Mucosa of rectum (tissue), 2 donors: ENCODE measurements around the gene SS18.
A peak's percentile ranks its signal among the peaks of the same experiment; 100 is the strongest.

Source experiments
- H3K27ac ChIP-seq, 2 donors: one replicate each; pipeline ENCODE4 v1.7.0; 2013; ENCODE audit warnings: inconsistent platforms in 2 of 2, low read depth in 2 of 2, low read length in 2 of 2
- H3K27me3 ChIP-seq, 2 donors: one replicate each; pipeline ENCODE4 v1.7.0; 2013; ENCODE audit warnings: low read length in 2 of 2; ENCODE audit not compliant: control insufficient read depth in 2 of 2, insufficient read depth in 2 of 2
- H3K36me3 ChIP-seq, 2 donors: one replicate each; pipeline ENCODE4 v1.7.0; 2013; ENCODE audit warnings: low read length in 2 of 2; ENCODE audit not compliant: control insufficient read depth in 2 of 2, insufficient read depth in 2 of 2
- H3K4me1 ChIP-seq, 2 donors: one replicate each; pipeline ENCODE4 v1.7.0; 2013; ENCODE audit warnings: low read length in 2 of 2, mild to moderate bottlenecking in 1 of 2; ENCODE audit not compliant: control insufficient read depth in 2 of 2, insufficient read depth in 2 of 2
- H3K4me3 ChIP-seq, 2 donors: one replicate each; pipeline ENCODE4 v1.7.0; 2013; ENCODE audit warnings: low read length in 2 of 2
- H3K9ac ChIP-seq, 2 donors: one replicate each; pipeline ENCODE4 v1.7.0; 2013; ENCODE audit warnings: low read length in 2 of 2, low read depth in 1 of 2, mild to moderate bottlenecking in 1 of 2
- H3K9me3 ChIP-seq, 2 donors: one replicate each; pipeline ENCODE4 v1.7.0; 2013; ENCODE audit warnings: low read length in 2 of 2; ENCODE audit not compliant: control insufficient read depth in 2 of 2
- donor health status: healthy.
- donor health status: Normal muscosa, but diverticular disease.

SS18 gene

DNA sequence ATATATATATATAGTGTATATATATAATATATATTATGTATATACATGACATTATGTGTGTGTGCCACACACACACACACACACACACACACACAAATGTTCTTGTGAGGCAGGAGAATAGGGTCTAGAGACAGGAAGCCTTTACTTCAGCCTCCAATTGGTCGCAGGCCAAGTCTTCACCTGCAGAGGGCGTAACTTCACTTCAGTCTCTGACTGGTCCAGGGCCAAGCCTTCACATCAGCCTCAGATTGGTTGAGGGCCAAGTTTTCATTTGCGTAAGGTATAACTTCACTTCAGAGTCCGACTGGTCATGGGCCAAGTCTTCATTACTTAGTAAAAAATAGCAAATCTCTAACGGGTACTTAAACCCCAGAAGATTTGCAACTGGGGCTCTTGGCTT lies 13.2 kb upstream of the SS18 start:
- Histone ChIP-seq H3K4me1 (no peaks in the 10 kb centered on the region), H3K36me3 (no peaks in the 10 kb centered on the region), H3K9ac (no peak overlapping the region), H3K9me3 (no peaks in the 10 kb centered on the region), H3K4me3 (no peak overlapping the region), H3K27ac (no peak overlapping the region), H3K27me3 (no peaks in the 10 kb centered on the region)

GRCh38 chr18:26097563-26097962 lies 7.2 kb upstream of the SS18 start:
- no peak overlapping the region for H3K27ac ChIP-seq
- no peaks in the 10 kb centered on the region for H3K27me3 ChIP-seq
- no peaks in the 10 kb centered on the region for H3K36me3 ChIP-seq
- no peaks in the 10 kb centered on the region for H3K4me1 ChIP-seq
- no peak overlapping the region for H3K9ac ChIP-seq
- H3K4me3 ChIP-seq, result no peak overlapping the region
- no peaks in the 10 kb centered on the region for H3K9me3 ChIP-seq

- Histone ChIP-seq H3K36me3 (no peaks in the 10 kb centered on the region), H3K4me1 (no peaks in the 10 kb centered on the region), H3K9ac (no peak overlapping the region), H3K27ac (no peak overlapping the region), H3K27me3 (no peaks in the 10 kb centered on the region), H3K9me3 (no peaks in the 10 kb centered on the region), H3K4me3 (no peak overlapping the region)
These were observed 6.4 kb upstream of the SS18 start for GRCh38 chr18:26096852-26097251.

GRCh38 chr18:26091047-26091630 lies 726 bp upstream of the SS18 start:
- peak overlapping the region; percentile 79 to 91 for H3K9ac ChIP-seq
- peak overlapping the region; percentile 88 to 93 for H3K4me3 ChIP-seq
- H3K9me3 ChIP-seq, result no peaks in the 10 kb centered on the region
- H3K36me3 ChIP-seq, result peaks cover 3 to 8% of the 10 kb centered on the region in 2 donors
- peak overlapping the region; percentile 96 for H3K27ac ChIP-seq
- peaks cover 13 to 16% of the 10 kb centered on the region in 2 donors for H3K4me1 ChIP-seq
- no peaks in the 10 kb centered on the region for H3K27me3 ChIP-seq

DNA sequence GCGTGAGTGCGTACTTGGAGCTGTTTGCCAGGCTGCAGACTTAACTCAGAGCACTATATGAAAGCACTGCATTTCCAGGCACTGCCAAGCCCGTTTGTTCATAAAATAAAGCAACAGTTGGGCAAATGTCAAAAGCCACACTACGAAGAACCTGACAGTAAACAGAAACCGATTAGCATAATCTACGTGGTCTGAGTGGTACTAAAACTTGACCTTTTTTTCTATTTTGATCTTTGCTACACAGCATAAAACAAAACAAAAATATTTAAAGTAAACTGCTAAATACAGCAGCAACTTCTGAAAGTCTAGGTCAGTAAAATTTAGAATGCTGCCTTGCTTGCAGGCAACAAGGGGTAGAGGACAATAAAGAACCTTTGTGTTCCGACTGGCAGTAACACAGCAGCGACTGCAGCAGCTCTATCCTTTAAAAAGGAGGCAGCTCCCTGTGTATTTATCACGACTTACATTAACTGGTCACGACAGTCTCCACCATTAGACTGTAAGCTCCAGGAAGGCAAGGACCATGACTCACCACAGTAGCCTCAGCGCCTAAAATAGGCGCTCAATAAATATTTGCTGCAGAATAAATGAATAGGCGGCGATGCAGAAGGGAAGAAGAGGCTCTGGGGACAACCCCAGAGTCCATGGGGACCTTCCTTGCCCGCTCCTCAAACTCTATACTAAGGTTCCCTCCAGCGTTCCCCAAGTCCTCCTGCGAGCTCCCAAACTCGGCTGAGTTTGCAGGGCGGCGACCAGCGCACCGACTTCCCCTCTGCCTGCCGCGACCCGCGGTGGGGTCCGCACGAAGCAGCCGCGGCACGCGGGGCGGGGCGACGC lies 902 bp downstream of the SS18 start:
- H3K9ac ChIP-seq, result peak overlapping the region; percentile 85 to 91
- H3K27ac ChIP-seq, result peak overlapping the region; percentile 96
- peak overlapping the region; percentile 88 to 93 for H3K4me3 ChIP-seq
- H3K36me3 ChIP-seq, result peaks cover 11 to 13% of the 10 kb centered on the region in 2 donors
- H3K9me3 ChIP-seq, result no peaks in the 10 kb centered on the region
- H3K27me3 ChIP-seq, result no peaks in the 10 kb centered on the region
- peaks cover 13 to 16% of the 10 kb centered on the region in 2 donors for H3K4me1 ChIP-seq

DNA sequence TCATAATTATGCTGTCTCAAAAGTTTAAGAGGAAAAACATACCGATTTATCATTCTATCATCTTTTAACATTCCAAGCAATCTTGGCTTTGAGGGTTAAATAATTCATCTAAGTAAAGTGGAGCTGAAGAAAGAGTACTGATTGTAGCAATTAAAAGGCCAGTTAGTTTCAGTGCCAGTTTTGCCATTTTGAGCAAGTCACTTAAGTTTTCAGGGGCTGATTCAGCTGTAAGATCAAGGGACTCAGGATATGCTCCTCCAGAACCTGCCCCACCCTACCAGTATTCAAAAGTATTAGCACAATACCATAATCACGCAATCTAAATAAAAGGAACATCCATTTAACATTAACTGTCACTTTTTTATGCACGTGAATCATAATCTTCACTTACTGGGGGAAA lies 1.9 kb downstream of the SS18 start:
- no peaks in the 10 kb centered on the region for H3K9me3 ChIP-seq
- H3K27ac ChIP-seq, result no peak overlapping the region
- H3K4me1 ChIP-seq, result peaks cover 13 to 16% of the 10 kb centered on the region in 2 donors
- no peaks in the 10 kb centered on the region for H3K27me3 ChIP-seq
- H3K4me3 ChIP-seq, result peak overlapping the region in 1 of 2 donors; percentile 88
- H3K36me3 ChIP-seq, result peaks cover 13 to 17% of the 10 kb centered on the region in 2 donors
- H3K9ac ChIP-seq, result no peak overlapping the region

DNA sequence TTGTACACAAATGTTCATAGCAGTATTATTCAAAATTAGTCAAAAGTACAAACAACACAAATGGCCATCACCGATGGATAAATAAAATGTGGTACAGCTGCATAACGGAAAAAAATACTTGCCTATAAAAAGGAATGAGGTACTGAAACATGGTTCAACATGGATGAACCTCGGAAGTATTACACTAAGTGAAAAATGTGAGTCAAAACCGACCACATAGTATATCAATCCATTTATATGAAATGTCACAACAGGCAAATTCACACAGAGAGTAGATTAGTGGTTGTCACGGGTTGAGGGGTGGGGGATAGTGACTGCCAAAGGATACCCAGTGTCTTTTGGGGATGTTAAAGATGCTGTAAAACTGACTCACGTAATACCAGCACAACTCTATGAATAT lies 3.5 kb downstream of the SS18 start:
- H3K36me3 ChIP-seq, result peaks cover 13 to 22% of the 10 kb centered on the region in 2 donors
- no peak overlapping the region for H3K9ac ChIP-seq
- H3K27ac ChIP-seq, result no peak overlapping the region
- H3K4me1 ChIP-seq, result peaks cover 13 to 16% of the 10 kb centered on the region in 2 donors
- H3K4me3 ChIP-seq, result no peak overlapping the region
- H3K9me3 ChIP-seq, result no peaks in the 10 kb centered on the region
- no peaks in the 10 kb centered on the region for H3K27me3 ChIP-seq

DNA sequence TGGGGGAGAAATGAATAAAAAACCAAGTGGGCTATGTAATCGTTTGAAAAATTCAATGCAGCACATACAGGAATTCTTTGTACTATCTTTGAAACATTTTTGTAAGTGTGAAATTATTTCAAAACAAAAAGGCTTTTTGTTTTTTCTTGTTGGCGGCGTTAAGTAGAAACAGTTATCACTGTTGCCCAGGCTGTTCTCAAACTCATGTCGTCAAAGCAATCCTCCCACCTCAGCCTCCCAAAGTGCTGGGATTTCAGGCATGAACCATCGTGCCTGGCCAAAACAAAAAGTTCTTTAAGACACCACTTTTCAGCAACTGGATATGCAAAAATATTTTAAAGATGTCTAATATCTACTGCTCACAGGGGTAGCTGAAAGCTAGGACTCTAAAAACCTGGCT lies 5.4 kb downstream of the SS18 start:
- H3K9ac ChIP-seq, result no peak overlapping the region
- H3K36me3 ChIP-seq, result peaks cover 13 to 22% of the 10 kb centered on the region in 2 donors
- no peak overlapping the region for H3K27ac ChIP-seq
- H3K4me1 ChIP-seq, result peaks cover 9 to 12% of the 10 kb centered on the region in 2 donors
- no peaks in the 10 kb centered on the region for H3K9me3 ChIP-seq
- no peak overlapping the region for H3K4me3 ChIP-seq
- no peaks in the 10 kb centered on the region for H3K27me3 ChIP-seq

DNA sequence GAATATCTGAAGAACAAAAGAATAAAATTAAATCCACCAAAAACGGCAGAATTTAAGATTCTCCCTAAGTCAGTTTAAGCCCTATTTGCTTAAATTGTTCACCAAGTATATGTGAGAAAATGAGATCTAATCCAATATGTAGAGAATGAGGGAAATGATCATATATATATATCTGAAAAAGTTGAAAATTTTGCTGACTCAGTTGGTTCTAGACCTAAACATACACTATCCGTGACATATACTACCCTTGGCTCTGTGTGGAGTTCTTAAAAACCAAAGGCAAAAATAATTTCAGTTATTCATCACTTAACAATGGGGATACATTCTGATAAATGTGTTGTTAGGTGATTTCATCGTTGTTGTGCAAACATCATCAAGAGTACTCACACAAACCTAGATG lies 7.3 kb downstream of the SS18 start:
- Histone ChIP-seq H3K27me3 (no peaks in the 10 kb centered on the region), H3K9me3 (no peaks in the 10 kb centered on the region), H3K4me3 (no peak overlapping the region), H3K4me1 (no peaks in the 10 kb centered on the region), H3K36me3 (peaks cover 13 to 22% of the 10 kb centered on the region in 2 donors), H3K9ac (no peak overlapping the region), H3K27ac (no peak overlapping the region)

DNA sequence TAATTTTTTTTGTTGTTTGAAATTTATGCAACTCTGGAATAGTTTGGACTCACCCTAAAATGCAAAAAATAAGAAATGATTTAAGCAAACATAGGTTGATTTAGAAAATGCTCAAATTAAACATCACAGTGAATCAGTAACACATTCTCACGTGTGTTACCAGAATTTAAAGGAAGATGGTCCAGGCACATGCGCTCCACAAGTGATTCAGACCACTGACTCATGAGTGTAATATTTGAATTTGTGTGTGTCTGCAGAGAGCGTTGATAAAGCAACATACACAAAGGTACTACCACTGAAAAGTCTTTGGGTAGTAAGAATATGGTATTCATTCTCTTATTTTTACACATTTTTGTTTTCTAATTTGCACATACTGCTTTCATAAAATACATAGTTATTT lies 7.9 kb downstream of the SS18 start:
- no peaks in the 10 kb centered on the region for H3K27me3 ChIP-seq
- H3K36me3 ChIP-seq, result peaks cover 17 to 24% of the 10 kb centered on the region in 2 donors
- H3K27ac ChIP-seq, result no peak overlapping the region
- H3K9me3 ChIP-seq, result no peaks in the 10 kb centered on the region
- no peak overlapping the region for H3K9ac ChIP-seq
- H3K4me3 ChIP-seq, result no peak overlapping the region
- H3K4me1 ChIP-seq, result no peaks in the 10 kb centered on the region
